ENCODE data around the gene IL19. TPM values are rescaled to one million over a fixed set of nuclear protein-coding genes. Genes with fewer than 3 reads are reported as not detected.
A peak's percentile ranks its signal among the peaks of the same experiment; 100 is the strongest.
"Not testable (repeated sequence)": the region's sequence is repeated elsewhere in the genome, so short reads cannot be mapped to it uniquely, and the experiment has no call there.

Gene IL19
- total RNA-seq, 4 donors from 2014 or later, result not detected

DNA sequence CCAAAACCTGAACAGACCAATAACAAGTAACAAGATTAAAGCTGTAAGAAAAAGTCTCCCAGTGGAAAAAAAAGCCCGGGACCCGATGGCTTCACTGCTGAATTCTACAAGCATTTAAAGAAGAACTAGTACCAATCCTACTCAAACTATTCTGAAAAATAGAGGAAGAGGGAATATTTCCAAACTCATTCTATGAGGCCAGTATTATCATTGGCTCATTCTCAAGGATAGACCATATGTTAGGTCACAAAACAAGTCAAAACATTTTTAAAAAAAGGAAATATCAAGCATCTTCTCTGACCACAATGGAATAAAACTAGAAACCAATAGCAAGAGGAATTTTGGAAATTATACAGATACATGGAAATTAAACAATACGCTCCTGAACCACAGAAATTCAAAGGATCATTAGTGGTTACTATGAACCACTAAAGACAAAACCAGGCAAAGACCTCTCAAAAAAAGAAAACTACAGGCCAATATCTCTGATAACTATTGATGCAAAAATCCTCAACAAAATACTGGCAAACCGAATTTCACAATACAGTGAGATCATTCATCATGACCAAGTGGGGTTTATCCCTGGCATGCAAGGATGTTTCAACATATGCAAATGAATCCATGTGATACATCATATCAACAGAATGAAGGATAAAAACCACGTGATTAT is 80.9 kb downstream of the IL19 start:
- Histone ChIP-seq H3K27me3 (no peaks in the 10 kb centered on the region), H3K4me1 (no peaks in the 10 kb centered on the region), H3K36me3 (no peaks in the 10 kb centered on the region), H3K27ac (no peak overlapping the region), H3K9me3 (no peaks in the 10 kb centered on the region), H3K4me3 (no peak overlapping the region)
- TF ChIP-seq POLR2A (IDR thresholded peaks at IDR 0.05), result no peak
- TF ChIP-seq, protein P1, sequence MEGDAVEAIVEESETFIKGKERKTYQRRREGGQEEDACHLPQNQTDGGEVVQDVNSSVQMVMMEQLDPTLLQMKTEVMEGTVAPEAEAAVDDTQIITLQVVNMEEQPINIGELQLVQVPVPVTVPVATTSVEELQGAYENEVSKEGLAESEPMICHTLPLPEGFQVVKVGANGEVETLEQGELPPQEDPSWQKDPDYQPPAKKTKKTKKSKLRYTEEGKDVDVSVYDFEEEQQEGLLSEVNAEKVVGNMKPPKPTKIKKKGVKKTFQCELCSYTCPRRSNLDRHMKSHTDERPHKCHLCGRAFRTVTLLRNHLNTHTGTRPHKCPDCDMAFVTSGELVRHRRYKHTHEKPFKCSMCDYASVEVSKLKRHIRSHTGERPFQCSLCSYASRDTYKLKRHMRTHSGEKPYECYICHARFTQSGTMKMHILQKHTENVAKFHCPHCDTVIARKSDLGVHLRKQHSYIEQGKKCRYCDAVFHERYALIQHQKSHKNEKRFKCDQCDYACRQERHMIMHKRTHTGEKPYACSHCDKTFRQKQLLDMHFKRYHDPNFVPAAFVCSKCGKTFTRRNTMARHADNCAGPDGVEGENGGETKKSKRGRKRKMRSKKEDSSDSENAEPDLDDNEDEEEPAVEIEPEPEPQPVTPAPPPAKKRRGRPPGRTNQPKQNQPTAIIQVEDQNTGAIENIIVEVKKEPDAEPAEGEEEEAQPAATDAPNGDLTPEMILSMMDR (IDR thresholded peaks at IDR 0.05), result no peak
- DNase-seq, result no peak

DNA sequence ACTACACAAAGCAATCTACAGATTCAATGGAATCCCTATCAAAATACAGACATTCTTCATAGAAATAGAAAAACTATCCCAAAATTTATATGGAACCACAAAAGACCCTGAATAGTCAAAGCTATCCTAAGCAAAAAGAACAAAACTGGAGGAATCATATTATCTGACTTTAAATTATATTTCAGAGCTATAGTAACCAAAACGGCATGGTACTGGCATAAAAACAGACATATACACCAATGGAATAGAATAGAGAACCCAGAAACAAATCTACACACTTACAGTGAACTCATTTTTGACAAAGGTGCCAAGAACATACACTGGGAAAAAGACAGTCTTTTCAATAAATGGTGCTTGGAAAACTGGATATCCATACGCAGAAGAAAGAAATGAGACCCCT is 82.1 kb downstream of the IL19 start:
- not testable (repeated sequence) for H3K4me3 ChIP-seq, H3K36me3 ChIP-seq, DNase-seq, H3K27me3 ChIP-seq, H3K4me1 ChIP-seq, H3K9me3 ChIP-seq, H3K27ac ChIP-seq

DNA sequence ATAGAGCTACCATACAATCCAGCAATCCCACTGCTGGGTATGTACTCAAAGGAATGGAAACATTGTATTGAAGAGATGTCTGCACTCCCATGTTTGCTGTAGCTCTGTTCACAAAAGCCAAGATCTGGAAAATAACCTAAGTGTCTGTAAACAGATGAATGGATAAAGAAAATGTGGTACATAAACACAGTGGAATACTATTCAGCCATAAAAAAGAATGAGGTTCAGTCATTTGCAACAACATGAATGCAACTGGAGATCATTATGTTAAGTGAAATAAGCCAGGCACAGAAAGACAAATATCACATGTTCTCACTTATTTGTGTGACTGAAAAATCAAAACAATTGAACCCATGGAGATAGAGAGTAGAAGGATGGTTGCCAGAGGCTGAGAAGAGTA is 83.1 kb downstream of the IL19 start:
- not testable (repeated sequence) for H3K36me3 ChIP-seq, H3K4me1 ChIP-seq, DNase-seq, H3K4me3 ChIP-seq, H3K9me3 ChIP-seq, H3K27me3 ChIP-seq, H3K27ac ChIP-seq

GRCh38 chr1:206854401-206855129 is 84.0 kb downstream of the IL19 start:
- Histone ChIP-seq H3K4me3 (no peak overlapping the region), H3K9me3 (no peaks in the 10 kb centered on the region), H3K27me3 (no peaks in the 10 kb centered on the region), H3K36me3 (no peaks in the 10 kb centered on the region), H3K27ac (no peak overlapping the region), H3K4me1 (no peaks in the 10 kb centered on the region)
- TF ChIP-seq POLR2A (IDR thresholded peaks at IDR 0.05), result no peak
- TF ChIP-seq, protein P1 (IDR thresholded peaks at IDR 0.05), result no peak
- no peak for DNase-seq

DNA sequence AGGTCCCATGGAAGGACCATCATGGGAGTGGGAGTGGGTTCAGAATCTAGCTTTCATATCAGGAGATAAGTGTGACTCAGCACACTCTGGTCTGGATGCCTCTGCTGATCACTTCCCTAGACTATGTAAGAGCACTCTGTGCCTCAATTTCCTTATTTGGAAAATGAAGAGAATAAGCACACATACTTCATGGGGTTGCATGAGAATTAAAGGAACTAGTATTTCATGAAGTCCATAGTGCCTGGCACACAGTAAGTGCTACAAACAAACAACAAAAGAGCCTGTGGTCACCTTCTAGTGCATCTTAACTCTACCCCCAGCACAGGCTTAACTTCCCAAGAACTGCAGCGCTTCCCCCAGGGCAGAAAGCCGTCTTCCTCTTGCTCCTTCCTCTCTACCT is 85.3 kb downstream of the IL19 start:
- Histone ChIP-seq H3K27me3 (no peaks in the 10 kb centered on the region), H3K36me3 (no peaks in the 10 kb centered on the region), H3K27ac (no peak overlapping the region), H3K9me3 (no peaks in the 10 kb centered on the region), H3K4me3 (no peak overlapping the region), H3K4me1 (no peaks in the 10 kb centered on the region)
- no peak for DNase-seq
- TF ChIP-seq, protein P1 (IDR thresholded peaks at IDR 0.05), result no peak
- TF ChIP-seq POLR2A (IDR thresholded peaks at IDR 0.05), result no peak

- Histone ChIP-seq H3K4me3 (no peak overlapping the region), H3K9me3 (no peaks in the 10 kb centered on the region), H3K27me3 (no peaks in the 10 kb centered on the region), H3K27ac (no peak overlapping the region), H3K36me3 (no peaks in the 10 kb centered on the region), H3K4me1 (no peaks in the 10 kb centered on the region)
- TF ChIP-seq, protein P1 (IDR thresholded peaks at IDR 0.05), result peak in 3 of 6 experiments; percentile 26 to 32 (median 31)
- no peak for TF ChIP-seq POLR2A (IDR thresholded peaks at IDR 0.05)
- DNase-seq, result no peak
Observed at GRCh38 chr1:206856674-206857464, 86.3 kb downstream of the IL19 start.

Measured in Peyer's patch (tissue), 4 donors.